ENCODE results near the gene VWA3A.
"Not testable (repeated sequence)": the region's sequence is repeated elsewhere in the genome, so short reads cannot be mapped to it uniquely, and the experiment has no call there.

The VWA3A gene

GRCh38 chr16:22139008-22139407, 46.7 kb downstream of the VWA3A start:
- no peak for DNase-seq

- DNase-seq = no peak
Observed at GRCh38 chr16:22139732-22140131, 47.4 kb downstream of the VWA3A start.

- DNase-seq = no peak
Observed at GRCh38 chr16:22141767-22142166, 49.4 kb downstream of the VWA3A start.

- no peak for DNase-seq
Observed at GRCh38 chr16:22144520-22144919, 52.2 kb downstream of the VWA3A start.

GRCh38 chr16:22147853-22148252, 55.5 kb downstream of the VWA3A start:
- DNase-seq = no peak

DNA sequence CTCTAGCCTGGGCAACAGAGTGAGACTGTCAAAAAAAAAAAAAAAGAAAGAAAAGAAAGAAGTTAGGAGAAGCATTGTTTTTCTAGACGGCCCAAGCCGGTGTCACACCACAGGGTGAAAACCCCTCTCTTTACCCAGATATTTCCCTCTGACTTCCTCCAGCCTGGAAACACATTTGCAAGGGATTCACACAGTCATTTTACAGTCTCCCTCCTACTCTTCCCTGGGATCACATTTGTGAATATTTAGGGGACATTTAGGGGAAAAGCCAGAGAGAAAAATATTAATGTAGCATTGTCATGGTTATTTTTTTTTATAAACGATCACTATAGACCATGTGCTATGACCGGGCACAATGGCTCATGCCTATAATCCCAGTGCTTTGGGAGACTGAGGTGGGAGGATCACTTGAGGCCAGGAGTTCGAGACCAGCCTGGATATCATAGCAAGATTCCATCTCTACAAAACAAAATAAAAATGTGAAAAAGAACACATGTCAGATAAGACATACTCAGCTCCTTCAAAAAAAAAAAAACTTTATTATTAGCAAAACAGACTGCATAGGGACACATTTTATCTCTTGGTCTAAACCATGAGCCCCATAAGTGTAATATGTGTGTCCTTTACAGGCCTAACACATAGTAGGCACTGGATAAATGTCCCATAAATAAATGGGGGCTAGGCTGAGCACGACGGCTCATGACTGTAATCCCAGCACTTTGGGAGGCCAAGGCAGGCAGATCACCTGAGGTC, 59.1 kb downstream of the VWA3A start:
- DNase-seq = no peak

DNA sequence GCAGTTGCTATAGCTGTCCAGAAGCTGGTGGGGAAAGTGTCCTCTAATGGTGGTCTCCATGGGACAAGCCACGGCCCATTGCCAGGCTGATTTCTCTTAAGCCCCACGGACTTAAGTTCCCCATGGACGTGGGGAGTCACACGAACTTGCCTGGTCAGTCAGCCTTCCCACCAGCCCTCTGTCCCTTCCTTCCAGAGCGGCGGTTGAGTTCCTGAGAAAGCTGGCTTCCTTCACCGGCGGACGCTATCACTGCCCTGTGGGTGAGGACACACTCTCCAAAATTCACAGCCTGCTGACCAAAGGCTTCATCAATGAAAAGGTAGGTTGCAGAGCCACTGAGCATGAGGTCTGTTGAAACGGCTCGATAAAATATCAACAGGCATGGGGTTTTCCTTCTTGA, 60.0 kb downstream of the VWA3A start:
- DNase-seq = no peak

- DNase-seq = not testable (repeated sequence)
Observed at GRCh38 chr16:22153078-22153477, 60.7 kb downstream of the VWA3A start.

- no peak for DNase-seq
Observed at GRCh38 chr16:22161401-22161800, 69.1 kb downstream of the VWA3A start.

- no peak for DNase-seq
Observed at GRCh38 chr16:22161999-22162655, 69.8 kb downstream of the VWA3A start, which contains the start of gene SDR42E2. TSS of gene SDR42E2 (plus strand) at chr16:22162506. CDS start at chr16:22165583, 3,077 bp downstream.

GRCh38 chr16:22162656-22163009, 70.3 kb downstream of the VWA3A start:
- DNase-seq = no peak

DNA sequence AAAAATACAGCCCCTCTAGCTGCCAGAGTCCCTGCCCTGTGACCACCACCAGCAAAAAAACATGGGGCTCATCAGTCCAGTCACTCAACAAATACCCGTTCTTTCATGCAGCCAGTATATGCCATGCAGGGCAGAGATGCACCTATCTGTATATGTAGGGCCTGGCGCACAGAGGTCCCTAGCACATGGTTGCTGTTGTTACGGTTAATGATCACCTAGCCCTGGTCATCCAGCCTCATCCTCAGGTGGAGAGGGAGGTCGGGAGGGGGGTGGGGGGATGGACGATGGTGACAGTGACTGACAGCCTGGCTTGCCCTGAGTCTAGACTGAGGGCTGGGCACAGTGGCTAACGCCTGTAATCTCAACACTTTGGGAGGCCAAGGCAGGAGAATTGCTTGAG, 71.5 kb downstream of the VWA3A start:
- no peak for DNase-seq

DNA sequence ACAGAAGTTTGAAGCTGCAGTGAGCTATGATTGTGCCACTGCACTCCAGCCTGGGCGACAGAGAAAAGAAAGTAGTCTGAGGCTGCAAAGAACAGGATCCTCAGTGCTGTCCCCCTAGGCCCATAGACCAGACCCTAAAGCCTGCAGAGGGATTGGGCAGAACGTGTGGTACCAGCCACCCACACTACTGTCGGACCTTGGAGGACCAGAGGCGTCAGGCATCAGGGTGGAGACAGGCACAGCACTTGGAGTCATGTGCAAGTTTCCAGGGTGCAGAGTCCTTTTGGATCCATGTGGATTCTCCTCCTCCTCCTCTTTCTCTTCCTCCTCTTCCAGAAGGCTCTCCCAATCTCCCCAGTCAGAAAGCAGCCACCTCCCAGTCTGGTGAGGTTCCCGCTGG, 72.1 kb downstream of the VWA3A start:
- DNase-seq = no peak

DNA sequence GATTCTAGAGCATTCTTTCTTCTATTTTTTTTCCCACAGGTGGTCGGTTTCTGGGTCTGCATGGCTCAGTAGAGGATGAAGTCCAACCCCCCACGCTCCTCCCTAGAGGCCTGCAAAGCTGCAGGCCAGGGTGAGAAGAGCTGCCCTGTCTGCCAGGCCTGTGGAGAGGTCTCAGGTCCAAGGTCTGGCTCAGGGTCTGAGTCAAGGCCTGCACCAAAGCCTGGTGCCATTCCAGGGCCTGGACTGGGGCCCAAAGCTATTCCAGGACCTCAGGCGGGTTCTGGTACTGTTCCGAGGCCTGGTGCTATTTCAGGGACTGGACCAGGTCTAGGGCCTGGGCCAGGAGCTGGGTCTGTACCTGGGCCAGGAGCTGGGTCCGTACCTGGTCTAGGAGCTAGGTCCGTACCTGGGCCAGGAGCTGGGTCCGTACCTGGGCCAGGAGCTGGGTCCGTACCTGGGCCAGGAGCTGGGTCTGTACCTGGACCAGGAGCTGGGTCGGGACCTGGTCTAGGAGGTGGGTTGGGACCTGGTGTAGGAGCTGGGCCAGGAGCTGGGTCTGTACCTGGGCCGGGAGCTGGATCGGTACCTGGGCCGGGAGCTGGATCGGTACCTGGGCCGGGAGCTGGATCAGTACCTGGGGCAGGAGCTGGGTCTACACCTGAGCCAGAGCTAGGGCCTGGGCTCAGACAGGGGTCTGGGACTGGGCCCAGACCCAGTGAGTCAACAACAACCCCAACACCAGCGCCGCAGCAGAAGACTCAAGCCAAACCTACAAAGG, 73.4 kb downstream of the VWA3A start:
- DNase-seq = no peak

- no peak for DNase-seq
Observed at GRCh38 chr16:22171953-22172352, 79.6 kb downstream of the VWA3A start.

DNA sequence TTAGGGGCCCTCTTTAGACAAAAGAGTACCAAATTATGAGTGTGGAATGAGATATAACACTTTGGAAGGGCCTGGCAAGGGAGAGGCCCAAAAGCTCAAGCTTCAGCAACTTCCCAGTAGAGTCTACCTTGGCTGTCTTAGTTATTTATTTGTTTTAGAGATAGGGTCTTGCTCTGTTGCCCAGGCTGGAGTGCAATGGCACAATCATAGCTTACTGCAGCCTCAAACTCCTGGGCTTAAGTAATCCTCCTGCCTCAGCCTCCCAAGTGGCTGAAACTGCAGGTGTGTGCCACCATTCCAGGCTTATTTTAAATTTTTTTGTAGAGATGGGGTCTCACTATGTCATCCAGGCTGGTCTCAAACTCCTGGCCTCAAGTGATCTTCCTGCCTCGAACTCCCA, 80.3 kb downstream of the VWA3A start:
- DNase-seq = not testable (repeated sequence)

GRCh38 chr16:22174642-22175041, 82.3 kb downstream of the VWA3A start:
- no peak for DNase-seq

DNA sequence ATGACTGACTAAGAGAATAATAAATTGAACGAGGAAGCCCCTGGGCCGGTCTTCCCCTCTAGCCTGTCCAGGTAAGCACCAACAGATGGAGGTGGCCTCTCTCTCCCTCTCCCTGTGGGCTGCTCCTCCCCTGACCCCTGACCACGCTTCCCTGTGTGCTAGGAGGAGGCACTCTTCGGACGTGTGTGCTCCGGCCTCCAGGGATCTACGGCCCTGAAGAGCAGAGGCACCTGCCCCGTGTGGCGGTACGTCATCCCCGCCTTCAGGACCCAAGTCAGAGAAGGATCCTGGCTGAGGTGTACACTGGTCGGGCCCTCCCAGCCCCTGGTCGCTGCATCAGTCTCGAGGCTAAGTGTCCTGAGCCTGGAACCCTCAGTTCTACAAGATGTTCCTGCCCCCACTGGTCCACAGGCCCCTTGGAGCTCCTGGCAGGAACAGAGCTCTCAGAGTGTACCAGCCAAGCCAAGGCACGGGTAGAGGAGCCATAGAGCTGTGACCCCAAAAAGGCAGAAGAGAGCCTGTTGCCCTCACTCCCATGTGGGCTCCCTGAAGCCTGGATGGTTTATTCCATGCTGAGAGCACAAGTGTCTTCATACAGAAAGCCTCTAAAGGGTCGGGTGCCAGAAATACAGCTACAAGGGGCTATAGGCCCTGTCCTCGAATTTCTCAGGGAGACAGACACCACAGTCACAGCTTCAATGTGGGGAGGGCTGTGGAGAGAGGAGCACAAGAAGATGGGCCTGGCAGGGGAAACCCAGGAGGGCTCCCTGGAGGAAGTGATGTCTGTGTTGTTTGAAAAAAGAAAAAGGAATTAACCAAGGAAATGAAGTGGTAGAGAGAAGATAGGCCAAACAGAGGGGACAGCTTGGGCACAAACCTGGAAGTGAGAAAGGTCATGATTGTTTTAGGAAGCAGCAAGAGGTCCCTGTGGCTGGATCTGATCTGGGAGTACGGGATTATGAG, 85.9 kb downstream of the VWA3A start:
- DNase-seq = no peak

DNA sequence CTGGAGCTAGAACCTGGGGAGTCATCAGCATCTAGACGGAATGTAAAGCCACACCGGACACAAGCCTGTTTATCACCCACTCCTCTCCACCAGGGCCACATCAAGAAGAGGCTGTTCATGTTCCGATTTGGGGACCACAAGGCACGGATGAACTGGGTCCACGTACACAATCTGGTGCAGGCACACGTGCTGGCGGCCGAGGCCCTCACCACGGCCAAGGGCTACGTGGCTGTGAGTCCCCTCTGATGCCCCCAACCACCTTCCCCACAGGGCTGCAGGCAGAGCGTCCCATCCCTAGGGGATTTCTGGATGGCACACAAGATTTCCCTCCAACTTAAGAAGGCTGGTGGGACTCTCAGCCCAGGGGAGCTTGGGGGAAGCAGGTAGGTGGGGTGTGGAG, 89.1 kb downstream of the VWA3A start:
- DNase-seq = no peak

GRCh38 chr16:22181843-22182242, 89.5 kb downstream of the VWA3A start:
- no peak for DNase-seq

DNA sequence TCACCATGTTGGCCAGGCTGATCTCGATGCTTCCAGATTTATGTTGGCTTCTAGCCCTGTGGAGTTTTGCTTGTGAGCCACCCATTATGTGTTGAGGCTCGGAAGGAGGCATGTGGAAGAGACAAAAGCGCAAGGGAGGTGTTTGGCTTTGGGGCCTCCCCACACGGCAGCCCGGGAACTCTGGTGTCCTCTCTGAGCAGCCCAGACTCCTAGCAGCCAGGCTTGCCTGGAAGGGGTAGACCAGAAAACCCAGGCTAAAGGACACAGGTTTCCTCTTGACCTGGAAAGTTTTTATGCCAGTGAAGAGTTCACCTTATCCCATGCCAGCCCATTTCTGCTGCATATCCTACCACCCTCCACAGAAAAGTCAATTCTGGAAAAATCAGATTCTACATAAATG, 91.0 kb downstream of the VWA3A start:
- DNase-seq = no peak

- DNase-seq = no peak
Observed at GRCh38 chr16:22183901-22184614, 91.7 kb downstream of the VWA3A start.
